Measurements from ENCODE around the gene TRPM3. TPM values are rescaled to one million over a fixed set of nuclear protein-coding genes. Genes with fewer than 3 reads are reported as not detected.

Gene TRPM3
- total and polyA plus RNA-seq, 2 of the 13 experiments (the other 11 are each of a cell fraction or from before 2014, with no cell fraction given), result not detected

- CTCF ChIA-PET (ENCODE audit: low intra/inter-chr PET ratio, low total read pairs), result no interaction called here
- Histone ChIP-seq H3K27me3 (ENCODE audit: control insufficient read depth in 1 of 2, insufficient read depth in 2 of 2, low read length in 2 of 2) (no peaks in the 10 kb centered on the region), H3K79me2 (ENCODE audit: insufficient read depth, low read length) (no peaks in the 10 kb centered on the region), H2AFZ (ENCODE audit: low read length) (no peak overlapping the region), H3K9ac (ENCODE audit: insufficient read depth, low read depth, low read length) (peak overlapping the region; percentile 19; the same call in 1 of the 2 replicates), H3K4me1 (ENCODE audit: insufficient read depth, low read length) (peaks cover 42% of the 10 kb centered on the region), H3K9me3 (ENCODE audit: low read length) (no peaks in the 10 kb centered on the region), H3K36me3 (replicated peaks in 1 of 2; ENCODE audit: control insufficient read depth in 1 of 2, insufficient read depth in 2 of 2, low read length in 2 of 2) (no peaks in the 10 kb centered on the region), H3K4me2 (ENCODE audit: low read depth, low read length) (peak overlapping the region; percentile 65), H3K4me3 (replicated peaks in 1 of 3; ENCODE audit: insufficient read depth in 1 of 3, low read depth in 2 of 3, low read length in 3 of 3) (peak overlapping the region; percentile 2 to 38 (median 21); a peak in 5 of 6 replicates), H3K27ac (ENCODE audit: extremely low read length, insufficient read depth, low read length) (peak overlapping the region; percentile 74), H4K20me1 (ENCODE audit: insufficient read depth, low read length) (no peaks in the 10 kb centered on the region)
- POLR2A ChIA-PET, result interaction anchor here (0.8 to 1.0 kb wide), 2 partner anchors 10 to 815 kb away, joined by 3 to 5 read pairs; partner anchors contain the start of genes ABHD17B and C9orf85
- peak; percentile 95 for DNase-seq (ENCODE audit: low spot score)
- WGBS (ENCODE audit: low lambda C conversion rate), result 1% methylated on average over 5 of the region's 5 CpGs
- intact Hi-C loops (cut with micrococcal nuclease; ENCODE audit: unreplicated experiment) (no loop called here), in situ Hi-C loops (cut with HindIII; ENCODE audit: extremely low pct_ligation_motif_present, low pct_unique_long_range_greater_than_20kb) (no loop called here)
- BruUV-seq (replicated peaks), result no TSS peak
- ATAC-seq, result peak; percentile 98
- FAIRE-seq, result peak; percentile 79
- TF ChIP-seq NFIB (CRISPR knock-in tag; IDR thresholded peaks at IDR 0.05; ENCODE audit: borderline replicate concordance) (no peak), UBTF (CRISPR knock-in tag; IDR thresholded peaks at IDR 0.05) (no peak), PHF5A (CRISPR knock-in tag; IDR thresholded peaks at IDR 0.05; ENCODE audit: low read depth, unreplicated experiment) (no peak), PRDM15 (CRISPR knock-in tag; IDR thresholded peaks at IDR 0.05) (no peak), PAX8 (CRISPR knock-in tag; IDR thresholded peaks at IDR 0.05; ENCODE audit: borderline replicate concordance) (no peak), ETV5 (CRISPR knock-in tag; IDR thresholded peaks at IDR 0.05; ENCODE audit: borderline replicate concordance) (no peak; the same call in 1 of the 2 replicates), ZNF704 (CRISPR knock-in tag; IDR thresholded peaks at IDR 0.05; ENCODE audit: borderline replicate concordance) (no peak), SP140L (CRISPR knock-in tag; IDR thresholded peaks at IDR 0.05; ENCODE audit: borderline replicate concordance) (no peak), ZC3H13 (CRISPR knock-in tag; IDR thresholded peaks at IDR 0.05) (no peak), GATAD1 (CRISPR knock-in tag; IDR thresholded peaks at IDR 0.05) (peak; percentile 58), MXI1 (IDR thresholded peaks at IDR 0.05; ENCODE audit: borderline replicate concordance, low read depth, low read length) (no peak), ZNF484 (CRISPR knock-in tag; IDR thresholded peaks at IDR 0.05; ENCODE audit: borderline replicate concordance, low read depth) (no peak), TOE1 (CRISPR knock-in tag; IDR thresholded peaks at IDR 0.05) (no peak), ZNF501 (CRISPR knock-in tag; IDR thresholded peaks at IDR 0.05) (0 out of 2 replicates have a peak, but pooled peaks have one; percentile 32), SIX4 (CRISPR knock-in tag; IDR thresholded peaks at IDR 0.05) (no peak), SAFB2 (CRISPR knock-in tag; IDR thresholded peaks at IDR 0.05; ENCODE audit: borderline replicate concordance, low read depth) (no peak), XBP1 (CRISPR knock-in tag; IDR thresholded peaks at IDR 0.05) (no peak), ZNF20 (CRISPR knock-in tag; IDR thresholded peaks at IDR 0.05) (no peak)
Measured at GRCh38 chr9:71096421-71097108, 24.9 kb downstream of the TRPM3 start.

All from HepG2 (cell line).